Stimulated activated CD4-positive, alpha-beta T cell treated with anti-CD3 and anti-CD28 coated beads, Interleukin-1b, Interleukin-23, amount 100 ng/mL, for 48 hours (primary cell): ENCODE measurements around the gene KATNIP.
"Not testable (repeated sequence)": the region's sequence is repeated elsewhere in the genome, so short reads cannot be mapped to it uniquely, and the experiment has no call there.

Source experiments
- DNase-seq: peaks from one replicate; pipeline ENCODE4 v3.0.0-alpha.2; 2020

The KATNIP gene

GRCh38 chr16:27539120-27539519, 10.8 kb upstream of the KATNIP start:
- no peak for DNase-seq

GRCh38 chr16:27539636-27540035, 10.3 kb upstream of the KATNIP start:
- no peak for DNase-seq

GRCh38 chr16:27543801-27544200, 6.1 kb upstream of the KATNIP start:
- no peak for DNase-seq

GRCh38 chr16:27544671-27545070, 5.3 kb upstream of the KATNIP start:
- DNase-seq, result no peak

GRCh38 chr16:27547134-27547533, 2.8 kb upstream of the KATNIP start:
- DNase-seq, result no peak

- no peak for DNase-seq
Observed at GRCh38 chr16:27547851-27548250, 2.1 kb upstream of the KATNIP start.

GRCh38 chr16:27549464-27549745, 539 bp upstream of the KATNIP start:
- no peak for DNase-seq

GRCh38 chr16:27550582-27550920, 607 bp downstream of the KATNIP start:
- DNase-seq, result no peak

GRCh38 chr16:27551036-27551435, 1.1 kb downstream of the KATNIP start:
- no peak for DNase-seq

- no peak for DNase-seq
Observed at GRCh38 chr16:27556471-27556870, 6.5 kb downstream of the KATNIP start.

GRCh38 chr16:27558434-27558833, 8.5 kb downstream of the KATNIP start:
- DNase-seq, result no peak

- no peak for DNase-seq
Observed at GRCh38 chr16:27558932-27559331, 9.0 kb downstream of the KATNIP start.

GRCh38 chr16:27561216-27561615, 11.3 kb downstream of the KATNIP start:
- DNase-seq, result no peak

- no peak for DNase-seq
Observed at GRCh38 chr16:27564224-27564623, 14.3 kb downstream of the KATNIP start.

- DNase-seq, result no peak
Observed at GRCh38 chr16:27566417-27566816, 16.5 kb downstream of the KATNIP start.

GRCh38 chr16:27568077-27568476, 18.1 kb downstream of the KATNIP start:
- DNase-seq, result no peak

- not testable (repeated sequence) for DNase-seq
Observed at GRCh38 chr16:27570986-27571385, 21.0 kb downstream of the KATNIP start.

GRCh38 chr16:27571433-27572326, 21.7 kb downstream of the KATNIP start:
- no peak for DNase-seq

GRCh38 chr16:27572711-27573110, 22.8 kb downstream of the KATNIP start:
- DNase-seq, result no peak

GRCh38 chr16:27576729-27577128, 26.8 kb downstream of the KATNIP start:
- DNase-seq, result no peak

- DNase-seq, result no peak
Observed at GRCh38 chr16:27579087-27579980, 29.4 kb downstream of the KATNIP start.

GRCh38 chr16:27582883-27583282, 32.9 kb downstream of the KATNIP start:
- DNase-seq, result no peak

GRCh38 chr16:27583634-27584033, 33.7 kb downstream of the KATNIP start:
- no peak for DNase-seq

- no peak for DNase-seq
Observed at GRCh38 chr16:27585200-27585599, 35.3 kb downstream of the KATNIP start.
